Measurements from ENCODE around the gene SLN. TPM values are rescaled to one million over a fixed set of nuclear protein-coding genes. Genes with fewer than 3 reads are reported as not detected.

Gene SLN
- total and polyA plus RNA-seq, 2 donors (not counting 3 experiments of a cell fraction or from before 2014, with no cell fraction given), result 0.25 TPM; not detected in 1

- FAIRE-seq (no peak), DNase-seq (ENCODE audit: low read depth, low spot score) (no peak)
- no TSS peak for BruUV-seq (replicated peaks)
- H3K9ac ChIP-seq (replicated peaks; ENCODE audit: extremely low read depth, insufficient read depth, low read length), result no peak overlapping the region
- H3K27me3 ChIP-seq (ENCODE audit: control insufficient read depth in 2 of 2, insufficient read depth in 2 of 2, low read length in 2 of 2), result no peaks in the 10 kb centered on the region
- H3K4me3 ChIP-seq (replicated peaks in 1 of 3; ENCODE audit: insufficient read depth in 1 of 3, low read depth in 1 of 3, low read length in 3 of 3), result no peak overlapping the region
- H3K27ac ChIP-seq (ENCODE audit: insufficient read depth, low read depth, low read length), result no peak overlapping the region
- dilution Hi-C loops (cut with MboI; ENCODE audit: extremely low pct_ligation_motif_present, low sequenced_read_pairs), result loop anchor here (5.0 kb wide), 1 partner anchor 71 kb away; no protein-coding TSS in a partner anchor
- H3K36me3 ChIP-seq (ENCODE audit: control insufficient read depth in 2 of 2, extremely low read depth in 1 of 2, insufficient read depth in 2 of 2, low read length in 2 of 2), result no peaks in the 10 kb centered on the region
- no peak for TF ChIP-seq GATA2 (IDR thresholded peaks at IDR 0.05; ENCODE audit: insufficient read depth, insufficient read length, low read depth, low read length)
- TF ChIP-seq JUN (IDR thresholded peaks at IDR 0.05; ENCODE audit: borderline replicate concordance, insufficient read depth, insufficient read length, low read depth), result no peak
- TF ChIP-seq MAX (IDR thresholded peaks at IDR 0.05; ENCODE audit: insufficient read depth, insufficient read length), result no peak
- no peak for TF ChIP-seq POLR2A (IDR thresholded peaks at IDR 0.05; ENCODE audit: low read depth, low read length)
- no peak for TF ChIP-seq MYC (IDR thresholded peaks at IDR 0.05; ENCODE audit: low read depth, low read length)
- no peak for TF ChIP-seq CTCF (IDR thresholded peaks at IDR 0.05; ENCODE audit: extremely low read depth in 1 of 2, insufficient read depth in 1 of 2, low read depth in 1 of 2, low read length in 2 of 2)
- TF ChIP-seq EZH2 (IDR thresholded peaks at IDR 0.05; ENCODE audit: borderline replicate concordance, low read depth, low read length, severe bottlenecking), result no peak
- no peak for TF ChIP-seq FOS (IDR thresholded peaks at IDR 0.05; ENCODE audit: borderline replicate concordance, insufficient read depth, low read length)
- no peak for TF ChIP-seq POLR2AphosphoS5 (IDR thresholded peaks at IDR 0.05; ENCODE audit: insufficient read depth, low read depth, low read length)
- POLR2A ChIA-PET, result no interaction called here
- H2AFZ ChIP-seq (ENCODE audit: low read depth, low read length), result no peak overlapping the region
- no peaks in the 10 kb centered on the region for H3K9me1 ChIP-seq (replicated peaks; ENCODE audit: control insufficient read depth, extremely low read depth, insufficient read depth, low read length)
- no peaks in the 10 kb centered on the region for H4K20me1 ChIP-seq (replicated peaks; ENCODE audit: control insufficient read depth, extremely low read depth, insufficient read depth, low read length)
- H3K4me1 ChIP-seq (ENCODE audit: control insufficient read depth, extremely low read depth, insufficient read depth, low read length), result peaks cover 6% of the 10 kb centered on the region
- CTCF ChIA-PET, result interaction anchor here (1.0 to 11.5 kb wide), 16 partner anchors 13 to 139 kb away, joined by 4 to 251 read pairs (median 14); partner anchors contain the start of genes ALKBH8 and ELMOD1
- H3K79me2 ChIP-seq (ENCODE audit: control insufficient read depth, insufficient read depth, low read length), result no peaks in the 10 kb centered on the region
- no peak overlapping the region for H3K4me2 ChIP-seq (ENCODE audit: insufficient read depth, low read length)
- H3K9me3 ChIP-seq (replicated peaks; ENCODE audit: control insufficient read depth, insufficient read depth, low read length), result no peaks in the 10 kb centered on the region
- intact Hi-C loops (cut with micrococcal nuclease), result no loop called here
Measured at GRCh38 chr11:107688322-107688918, 23.4 kb downstream of the SLN start.

All from endothelial cell of umbilical vein (primary cell).